DMS 273 (cell line): ENCODE results near the gene ACSL6.

Source experiments
- DNase-seq: peaks from one replicate; lab custom pipeline; 2025; ENCODE audit not compliant: unreplicated experiment; lab: John Stamatoyannopoulos, UW

Gene ACSL6

DNA sequence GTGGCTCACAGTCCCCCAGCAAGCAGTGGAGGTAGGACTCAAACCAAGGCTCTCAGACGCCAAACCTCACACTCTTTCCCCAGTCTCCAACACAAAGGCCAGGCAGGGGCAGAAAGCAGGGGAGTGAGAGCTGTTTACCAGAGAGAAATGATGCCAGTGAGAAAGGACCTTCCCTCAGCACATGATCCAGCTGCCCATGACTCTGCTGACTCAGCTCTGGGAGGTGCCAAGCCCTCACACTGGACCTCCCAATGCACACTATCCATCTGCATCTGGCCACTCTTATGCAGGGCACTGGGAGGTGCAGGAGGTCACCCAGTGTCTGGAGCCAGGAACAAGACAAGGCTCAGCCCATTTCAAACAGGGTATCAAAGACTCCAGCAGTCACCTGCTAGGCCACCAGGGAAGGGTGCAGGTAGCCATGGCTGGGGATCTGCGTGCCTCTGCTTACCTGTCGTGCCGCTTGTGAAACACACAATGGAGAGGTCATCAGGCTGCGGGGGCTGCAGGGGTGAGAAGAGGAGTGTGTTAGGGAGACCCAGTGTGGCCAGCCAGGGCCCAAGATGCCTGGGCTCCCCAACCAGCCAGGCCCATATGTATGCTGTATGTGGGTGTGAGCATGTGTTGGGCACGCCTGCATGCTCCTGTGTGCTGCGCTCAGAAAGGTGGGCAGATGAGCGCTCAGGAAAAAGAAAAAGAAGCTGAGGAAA, 26.3 kb downstream of the ACSL6 start:
- no peak for DNase-seq

DNA sequence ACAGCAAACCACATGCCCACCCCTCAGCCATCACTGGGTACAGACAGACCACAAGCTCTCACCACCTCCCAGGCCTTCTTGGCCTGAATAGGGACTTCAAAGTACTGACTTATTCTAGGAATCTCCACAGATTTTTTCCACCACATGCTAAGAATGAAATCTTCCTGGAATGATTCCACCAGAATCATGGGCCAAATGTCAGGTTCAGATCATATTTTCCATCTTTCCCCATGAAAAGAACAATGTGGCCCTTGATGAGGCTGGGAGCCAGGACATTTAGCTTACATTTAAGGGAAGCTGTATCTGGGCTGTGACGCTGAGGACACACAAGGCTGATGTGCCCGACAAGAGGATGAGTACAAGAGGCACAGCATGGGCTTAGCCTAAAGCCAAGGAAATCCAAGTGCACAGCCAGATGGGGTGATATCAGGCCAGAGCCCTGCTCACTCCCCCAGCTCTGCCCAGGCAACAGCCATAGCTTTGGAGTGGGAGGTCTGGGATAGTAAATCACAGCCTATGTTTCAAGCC, 28.1 kb downstream of the ACSL6 start:
- DNase-seq, result peak; percentile 31

DNA sequence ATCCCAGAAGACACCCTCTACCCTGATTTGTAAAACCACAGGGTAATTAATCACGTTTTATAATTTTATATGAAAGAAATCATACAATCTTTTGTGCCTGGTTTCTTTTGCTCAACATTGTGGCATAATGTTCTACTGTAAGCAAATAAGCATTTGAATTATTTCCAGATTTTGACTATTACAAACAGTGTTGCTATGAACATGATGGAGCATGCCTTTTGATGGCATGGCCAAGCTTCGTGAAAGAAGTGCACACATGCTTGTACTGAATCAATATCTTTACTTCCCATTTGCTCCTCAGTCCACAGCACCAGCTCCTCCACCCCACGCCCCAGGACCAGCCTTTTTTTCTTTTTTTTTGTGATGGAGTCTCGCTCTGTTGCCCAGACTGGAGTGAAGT, 29.9 kb downstream of the ACSL6 start:
- no peak for DNase-seq

DNA sequence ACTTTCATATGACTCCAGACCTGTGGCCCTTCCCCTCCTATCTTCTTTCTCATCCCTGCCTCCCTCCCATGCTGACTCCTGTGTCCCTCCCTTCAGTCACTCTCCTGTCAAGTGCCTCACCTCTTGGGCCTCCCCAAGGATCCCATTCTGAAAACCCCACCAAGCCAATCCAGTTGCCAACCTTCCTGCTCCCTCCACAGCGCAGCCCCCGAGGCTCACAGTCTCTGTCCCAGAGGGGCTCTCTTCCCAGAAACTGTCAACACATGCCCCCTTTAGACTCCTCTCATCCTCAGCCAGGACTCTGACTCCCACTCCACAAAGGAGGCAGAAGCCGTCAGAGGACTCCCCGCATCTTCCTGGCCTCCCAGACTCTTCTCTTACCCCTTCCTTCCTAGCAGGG, 30.8 kb downstream of the ACSL6 start:
- no peak for DNase-seq

DNA sequence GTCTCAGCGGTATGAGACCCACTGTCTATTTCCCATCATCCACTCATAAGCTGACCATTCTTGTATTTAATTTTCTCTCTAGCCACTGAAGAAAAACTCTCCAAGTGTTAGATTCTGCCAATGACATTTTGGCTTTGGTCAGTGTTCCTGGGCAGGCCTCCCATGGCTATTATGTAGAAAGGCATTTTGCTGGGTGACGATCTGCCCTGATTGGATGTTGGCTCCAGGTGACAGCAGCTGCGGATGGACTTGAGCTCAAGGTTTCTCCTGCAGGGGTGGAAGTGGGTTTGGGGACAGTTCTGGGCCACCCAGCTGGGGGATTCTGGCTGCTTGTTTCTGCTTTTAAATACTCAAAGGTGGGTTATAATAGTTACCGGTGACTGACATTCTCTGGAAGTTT, 31.6 kb downstream of the ACSL6 start:
- no peak for DNase-seq

DNA sequence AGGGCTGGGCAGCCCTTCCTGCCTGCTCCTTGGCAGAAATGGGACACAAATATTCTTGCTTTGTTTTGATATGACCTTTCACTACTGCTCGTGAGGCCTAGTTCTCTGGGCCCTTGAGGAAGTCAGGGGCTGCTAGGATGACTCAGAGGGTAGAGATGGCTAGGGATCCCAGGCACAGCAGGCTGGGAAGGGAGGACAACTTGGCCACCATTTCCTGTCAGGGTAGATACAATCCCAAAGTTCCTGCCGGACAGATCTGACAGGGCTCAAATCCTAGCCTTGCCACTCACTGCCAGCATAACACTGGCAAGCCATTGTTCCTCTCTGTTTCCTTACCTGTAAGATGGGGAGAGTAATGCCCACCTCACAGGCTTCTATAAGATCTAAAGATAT, 34.2 kb downstream of the ACSL6 start:
- DNase-seq, result no peak

DNA sequence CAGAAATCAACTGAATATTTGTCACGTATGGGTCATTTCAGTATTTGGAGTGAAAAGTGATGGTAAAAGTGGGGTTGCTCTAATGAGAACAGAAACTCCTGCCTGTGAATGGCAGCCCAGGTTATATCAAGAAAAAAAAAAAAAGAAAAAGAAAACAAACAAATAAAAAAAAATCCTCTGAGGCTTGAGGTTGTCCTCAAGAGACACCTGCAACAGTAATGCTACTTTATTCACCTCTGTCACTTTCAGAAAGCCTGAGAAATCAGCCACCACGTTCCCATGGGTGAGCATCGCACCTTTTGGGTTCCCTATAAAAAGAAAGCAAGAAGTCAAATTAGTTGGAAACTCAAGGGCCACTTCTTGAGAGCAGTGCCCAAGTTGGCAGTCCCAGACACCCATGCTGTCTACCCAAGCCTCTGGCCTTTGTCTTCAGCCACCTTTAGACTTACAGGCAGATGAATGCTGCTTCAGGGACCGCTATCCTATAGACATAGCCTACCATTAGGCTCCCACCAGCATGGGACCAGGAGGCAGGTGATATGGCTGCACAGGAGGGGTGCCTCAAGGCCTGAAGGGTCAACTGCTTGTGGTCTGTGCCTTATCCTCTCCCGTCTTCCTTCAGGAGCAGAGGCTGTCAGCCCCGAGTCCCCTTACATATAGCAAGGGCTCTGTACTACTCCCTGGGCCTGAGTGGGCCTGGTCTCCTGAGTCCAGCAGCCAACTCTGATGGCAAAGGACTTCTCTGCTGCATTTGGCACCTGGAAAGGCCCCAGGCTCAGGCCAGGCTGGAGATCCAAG, 34.8 kb downstream of the ACSL6 start:
- DNase-seq, result no peak

DNA sequence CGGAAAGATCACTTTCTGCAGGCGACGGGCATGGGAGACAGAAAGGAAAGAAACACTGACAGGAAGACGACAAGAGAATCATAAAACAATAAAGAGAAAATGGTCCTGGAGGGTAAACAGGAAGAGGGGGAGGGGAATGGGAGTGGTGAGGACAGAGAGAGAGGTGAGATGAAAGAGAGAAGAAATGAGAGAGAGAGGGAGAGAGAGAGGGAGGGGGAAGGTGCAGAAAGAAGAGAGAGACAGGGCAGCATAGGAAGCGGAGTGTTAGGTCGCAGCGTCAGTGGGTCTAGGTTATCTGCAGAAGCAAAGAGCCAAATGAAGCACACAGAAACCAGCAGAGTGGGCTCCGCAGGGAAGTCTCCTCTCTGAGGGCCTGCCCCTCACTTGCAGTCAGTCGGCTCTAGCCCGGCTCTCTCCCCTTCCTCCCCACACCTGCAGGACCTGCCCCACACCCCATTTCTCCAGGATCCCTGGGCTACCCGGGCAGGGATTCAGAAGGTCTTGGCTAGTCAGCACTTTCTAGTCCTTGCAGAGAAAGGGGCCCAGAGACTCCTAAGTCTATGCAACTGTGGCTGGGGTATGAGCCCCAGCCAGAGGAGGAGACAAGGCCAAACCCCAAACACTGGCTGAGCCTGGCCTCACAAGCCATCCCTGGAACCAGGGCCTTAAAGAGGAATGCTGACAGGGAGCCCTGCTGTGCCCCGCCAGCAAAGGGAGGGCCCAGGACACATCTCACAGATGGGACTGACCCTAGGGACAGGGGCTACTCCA, 36.3 kb downstream of the ACSL6 start:
- no peak for DNase-seq

DNA sequence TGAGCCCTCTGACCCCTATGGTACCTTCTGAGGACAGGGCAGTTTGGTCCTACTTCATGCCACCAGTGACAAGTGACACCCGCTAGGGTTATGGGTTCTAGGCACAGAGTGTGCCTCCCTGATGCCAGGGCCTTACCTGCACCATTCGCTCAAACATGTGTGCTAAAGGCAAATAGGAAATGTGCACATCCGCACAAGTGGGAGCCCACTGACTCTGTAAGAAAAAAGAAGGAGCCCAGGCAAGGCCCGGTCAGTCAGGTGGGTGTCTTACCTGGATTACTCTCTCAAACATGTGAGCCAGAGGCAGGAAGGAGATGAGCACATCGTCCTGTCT, 36.9 kb downstream of the ACSL6 start:
- DNase-seq, result no peak

DNA sequence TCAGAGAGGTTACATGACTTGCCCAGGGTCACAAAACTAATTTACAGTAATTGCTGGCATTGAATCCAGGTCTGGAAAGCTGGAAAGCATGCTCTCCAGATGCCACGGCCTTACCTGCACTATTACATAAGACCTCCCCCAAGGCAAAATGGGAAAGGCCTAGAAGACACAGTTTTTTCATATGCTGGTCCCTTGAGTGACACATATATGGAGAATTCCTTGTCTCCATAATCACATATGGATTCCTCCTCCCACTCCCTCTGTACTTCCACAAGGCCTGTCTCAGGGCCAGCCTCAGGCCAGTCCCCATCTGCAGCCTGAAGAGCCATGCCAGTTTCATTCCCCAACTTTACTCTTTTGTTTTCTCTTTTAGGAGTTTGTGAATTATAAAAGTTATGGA, 37.4 kb downstream of the ACSL6 start:
- DNase-seq, result no peak

DNA sequence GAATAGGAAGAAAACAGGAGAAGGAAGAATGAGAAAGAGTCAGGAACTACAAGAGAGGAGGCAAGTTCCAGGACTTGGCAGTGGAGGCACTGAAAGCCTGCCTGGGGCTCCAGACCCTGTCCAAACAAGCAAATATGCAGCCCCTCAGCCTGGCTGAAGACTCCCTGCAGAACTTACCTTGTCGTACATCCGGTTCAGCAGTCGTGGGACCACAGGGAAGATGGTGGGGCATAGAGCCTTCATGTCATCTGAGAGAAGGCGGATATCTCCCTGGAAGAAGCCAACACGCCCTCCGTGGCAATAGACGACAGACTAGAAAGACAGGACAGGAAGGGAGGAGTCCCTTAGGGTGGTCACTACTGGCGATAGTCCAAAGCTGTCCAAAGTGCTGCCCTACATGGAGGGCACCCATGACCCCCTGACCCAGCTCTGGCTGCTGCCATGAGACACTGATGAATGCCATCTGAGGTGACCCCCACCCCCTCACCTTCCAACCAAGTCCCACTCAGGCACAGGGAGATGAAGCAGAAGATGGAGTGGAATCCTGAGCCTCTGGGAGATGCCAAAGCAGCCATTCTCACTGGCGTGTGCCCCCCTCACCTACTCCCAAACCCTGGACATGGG, 38.3 kb downstream of the ACSL6 start:
- no peak for DNase-seq

DNA sequence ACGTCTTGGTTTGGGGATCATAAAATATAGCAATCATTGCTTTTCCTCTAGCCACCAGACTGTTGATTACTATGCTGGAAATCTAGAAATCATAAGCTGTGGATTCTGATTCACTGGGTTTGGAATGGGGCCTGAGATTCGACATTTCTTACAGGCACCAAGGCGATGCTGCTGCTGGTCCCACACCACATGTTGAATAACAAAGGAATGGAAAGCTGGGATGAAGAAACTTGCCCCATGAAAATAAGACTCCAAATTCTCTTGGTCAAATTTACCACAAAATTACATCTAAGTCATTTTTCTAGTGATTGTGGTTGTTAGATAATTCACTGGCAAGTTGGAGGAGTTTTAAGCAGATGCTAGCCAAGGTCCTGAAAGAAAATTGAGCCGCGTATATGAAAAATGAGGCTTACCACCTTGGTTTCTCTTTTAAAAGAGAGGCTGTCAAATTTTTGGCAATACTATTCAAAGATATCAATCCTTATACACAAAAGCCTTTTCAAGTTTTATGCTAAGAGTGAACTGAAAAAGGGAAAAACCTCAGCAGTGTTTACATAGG, 43.0 kb downstream of the ACSL6 start:
- no peak for DNase-seq

DNA sequence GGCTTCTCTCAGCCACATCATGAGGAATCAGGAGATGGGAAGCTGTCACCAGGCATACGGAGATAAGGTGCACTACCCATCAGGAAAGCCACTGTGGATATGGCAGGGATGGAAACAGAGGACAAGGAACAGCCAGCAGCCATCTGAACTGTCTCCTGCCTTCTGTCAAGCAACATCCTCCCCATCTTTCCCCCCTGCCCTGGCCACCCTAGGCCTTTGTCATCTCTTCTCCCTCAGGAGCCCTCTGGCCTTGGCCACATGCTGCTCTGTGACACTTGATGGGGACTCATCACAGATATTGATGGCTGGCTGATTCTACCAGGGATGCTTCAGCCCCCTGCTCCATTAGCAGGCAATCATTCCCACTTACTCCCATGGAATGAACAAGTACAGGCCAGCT, 44.9 kb downstream of the ACSL6 start:
- no peak for DNase-seq

DNA sequence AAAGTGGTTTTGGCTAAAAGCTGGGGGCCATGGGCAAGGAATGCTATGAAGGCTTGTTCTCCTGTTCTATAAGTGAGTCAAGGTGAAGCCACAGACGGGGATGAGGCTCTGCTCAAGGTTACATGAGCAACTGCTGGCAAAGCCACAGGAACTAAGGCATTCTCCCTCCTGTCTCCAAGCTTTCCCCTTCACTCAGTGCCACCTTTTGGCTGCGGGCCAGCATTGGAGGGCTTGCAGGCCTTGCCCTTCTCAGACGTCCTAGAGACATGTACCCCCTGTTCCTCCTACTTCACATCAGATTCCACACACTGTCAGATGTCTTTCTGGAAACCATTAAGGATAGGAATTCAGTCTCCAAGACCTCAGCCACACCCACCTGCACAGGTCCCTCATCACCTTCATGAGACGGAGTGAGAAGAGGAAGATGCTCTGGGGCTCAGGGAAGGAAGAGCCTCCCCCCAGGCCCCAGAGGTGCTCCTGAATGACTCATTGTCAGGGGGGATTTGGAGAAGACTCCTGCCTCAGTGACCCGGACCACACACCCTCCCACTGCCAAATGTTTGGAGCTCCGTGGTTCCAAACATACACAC, 45.5 kb downstream of the ACSL6 start:
- DNase-seq, result peak; percentile 10

DNA sequence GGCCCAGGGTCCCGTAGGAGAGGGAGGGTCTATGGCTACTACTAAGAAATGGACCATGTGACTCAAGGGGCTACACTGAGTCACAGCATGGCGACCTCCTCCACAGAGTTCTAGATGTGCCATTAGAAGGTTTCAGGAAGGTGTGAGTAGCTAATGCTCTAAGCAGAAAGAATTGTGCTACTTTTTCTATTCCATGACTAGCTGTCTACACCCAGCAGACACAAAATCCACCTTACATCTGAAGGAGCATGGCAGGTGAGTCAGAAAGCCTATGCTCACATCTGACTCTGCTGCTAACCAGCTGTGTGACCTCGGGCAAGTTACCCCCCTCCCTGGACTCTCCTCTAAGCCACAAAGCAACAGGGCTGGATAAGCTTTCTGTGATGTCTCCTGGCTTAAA, 51.6 kb downstream of the ACSL6 start:
- DNase-seq, result no peak

DNA sequence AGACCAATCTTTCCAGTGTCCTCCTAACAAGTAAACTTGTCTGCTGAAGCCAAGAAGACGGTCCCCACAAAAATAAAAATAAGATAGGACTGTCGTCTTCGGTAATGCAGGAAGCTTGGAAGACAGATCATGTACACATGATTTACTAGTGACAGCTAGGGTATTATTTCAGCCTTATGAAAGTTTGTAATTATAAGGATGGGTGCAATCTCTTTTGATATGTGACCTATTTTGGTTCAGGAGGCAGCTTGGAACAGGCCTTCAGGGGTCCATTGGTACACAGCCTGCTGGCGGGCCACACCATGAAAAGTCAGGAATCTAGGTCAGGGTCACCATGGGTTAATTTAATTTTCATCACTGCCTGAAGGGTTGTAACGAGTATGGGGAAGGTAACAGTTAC, 52.3 kb downstream of the ACSL6 start:
- no peak for DNase-seq

DNA sequence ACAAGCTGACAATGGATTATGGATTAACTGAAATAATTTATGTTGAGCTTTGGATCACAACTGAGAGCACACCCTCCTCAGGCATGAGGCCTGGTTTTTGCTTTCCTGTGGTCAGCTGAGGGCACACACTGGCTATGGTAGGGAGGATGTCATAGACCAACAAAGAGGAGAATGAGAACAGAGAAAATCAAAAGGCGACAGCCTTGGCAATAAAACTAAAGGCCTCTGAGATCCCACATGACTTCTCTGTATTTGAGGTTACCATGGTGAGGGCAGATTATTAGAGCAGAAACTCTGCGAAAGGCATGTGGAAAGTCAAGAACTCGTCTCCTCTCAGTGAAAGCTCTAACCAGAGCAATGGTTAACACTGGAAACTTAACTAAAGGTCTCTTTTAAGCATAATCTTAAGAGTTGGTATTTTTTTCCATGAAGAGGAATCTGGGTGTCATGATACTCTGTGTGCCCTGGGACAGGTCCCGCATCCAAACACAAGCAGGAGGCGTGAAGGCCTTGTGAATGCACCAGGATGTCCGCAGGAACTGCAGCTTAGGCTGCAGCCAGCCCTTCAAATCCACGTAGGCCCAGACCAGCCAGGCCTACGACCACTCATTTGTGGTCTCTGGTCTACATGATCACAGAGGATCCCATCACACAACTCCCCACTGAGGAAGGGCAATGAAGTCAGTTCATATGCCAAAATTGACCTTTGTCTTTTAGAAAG, 53.6 kb downstream of the ACSL6 start:
- DNase-seq, result no peak

DNA sequence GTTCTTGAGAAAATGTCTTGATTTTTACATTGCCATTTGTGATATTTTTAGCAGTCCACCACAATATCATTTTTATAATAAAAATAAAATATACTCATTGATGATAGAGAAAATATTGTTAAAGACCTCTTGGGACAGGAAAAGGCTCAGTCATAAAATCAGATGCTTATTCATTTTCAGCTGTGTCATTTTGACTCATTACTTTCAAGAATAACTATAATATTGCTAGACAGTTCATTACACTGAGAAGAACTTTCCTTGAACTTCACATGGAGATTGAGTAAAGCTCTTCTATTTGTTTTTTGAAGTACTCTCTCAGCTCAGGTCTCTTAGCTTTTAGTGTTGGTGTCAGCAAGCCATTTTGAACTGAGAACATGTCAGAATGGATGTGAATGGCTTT, 57.5 kb downstream of the ACSL6 start:
- DNase-seq, result no peak

DNA sequence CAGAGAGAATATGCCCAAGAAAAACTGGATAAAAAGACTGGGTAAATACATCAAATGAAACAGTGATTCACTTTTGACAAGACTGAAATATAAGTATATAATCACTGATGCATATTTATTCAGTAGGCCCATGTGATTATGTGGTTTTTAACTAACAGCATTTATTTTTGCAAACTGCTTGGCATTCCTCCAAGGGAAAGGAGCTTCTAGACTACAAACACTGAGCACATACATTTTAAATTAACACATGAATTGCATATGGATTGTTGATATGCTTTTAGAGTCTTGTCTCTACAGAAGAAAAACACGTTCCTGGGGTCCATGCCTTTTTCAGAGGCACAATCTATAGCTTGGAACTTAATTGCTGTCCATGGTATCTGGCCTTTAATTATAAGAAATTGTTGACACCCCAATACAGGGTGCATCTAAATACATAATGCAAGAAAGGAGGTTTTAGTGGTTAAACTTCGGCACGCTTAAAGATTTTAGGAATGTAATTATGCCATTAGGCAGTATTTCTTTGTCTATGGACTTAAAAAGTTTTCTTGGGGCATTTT, 59.1 kb downstream of the ACSL6 start:
- peak; percentile 41 for DNase-seq

DNA sequence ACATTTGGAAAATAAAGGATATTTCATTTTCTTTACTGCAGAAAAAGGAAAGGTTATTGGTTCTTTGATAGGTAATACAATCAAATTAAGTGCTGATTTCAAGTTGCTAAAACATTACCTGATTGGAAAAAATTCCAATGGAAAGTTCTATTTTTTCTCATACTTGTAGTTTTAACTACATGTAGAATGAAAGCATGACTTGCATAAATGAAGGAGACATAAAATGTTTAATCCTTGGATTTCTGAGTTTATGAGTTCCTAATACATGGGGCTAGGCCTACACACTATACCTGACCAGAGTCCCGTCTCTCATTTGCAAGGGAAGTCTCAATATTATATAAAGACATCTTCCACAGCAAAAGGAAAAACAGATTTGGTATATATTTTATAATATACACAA, 60.8 kb downstream of the ACSL6 start:
- no peak for DNase-seq
